ENCODE data around the gene ERI2. TPM values are rescaled to one million over a fixed set of nuclear protein-coding genes. Genes with fewer than 3 reads are reported as not detected.
"Not testable (repeated sequence)": the region's sequence is repeated elsewhere in the genome, so short reads cannot be mapped to it uniquely, and the experiment has no call there.

The ERI2 gene
- total RNA-seq, 1 experiment from 2014 or later = 17.8 TPM

DNA sequence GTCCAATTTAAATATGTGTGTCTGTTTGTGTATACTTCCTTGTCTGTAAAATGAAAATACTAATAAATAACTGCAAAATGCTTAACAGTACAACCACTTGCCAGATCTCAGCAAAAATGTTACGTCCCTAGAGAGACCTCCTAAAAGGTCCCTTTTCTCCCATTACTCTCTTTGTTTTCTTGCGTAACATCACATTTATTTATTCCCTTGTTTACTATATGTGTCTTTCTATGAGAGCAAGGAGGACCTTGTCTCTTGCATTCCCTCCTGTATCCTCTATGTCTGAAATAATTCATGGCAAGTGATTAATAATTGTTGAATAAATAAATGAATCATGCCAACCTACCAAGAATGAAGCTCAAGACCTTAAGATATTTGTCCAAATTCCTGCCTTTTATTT is 40.5 kb downstream of the ERI2 start:
- DNase-seq (ENCODE audit: low spot score) = no peak

- not testable (repeated sequence) for DNase-seq (ENCODE audit: low spot score)
Measured at GRCh38 chr16:20764448-20764847, 41.8 kb downstream of the ERI2 start.

DNA sequence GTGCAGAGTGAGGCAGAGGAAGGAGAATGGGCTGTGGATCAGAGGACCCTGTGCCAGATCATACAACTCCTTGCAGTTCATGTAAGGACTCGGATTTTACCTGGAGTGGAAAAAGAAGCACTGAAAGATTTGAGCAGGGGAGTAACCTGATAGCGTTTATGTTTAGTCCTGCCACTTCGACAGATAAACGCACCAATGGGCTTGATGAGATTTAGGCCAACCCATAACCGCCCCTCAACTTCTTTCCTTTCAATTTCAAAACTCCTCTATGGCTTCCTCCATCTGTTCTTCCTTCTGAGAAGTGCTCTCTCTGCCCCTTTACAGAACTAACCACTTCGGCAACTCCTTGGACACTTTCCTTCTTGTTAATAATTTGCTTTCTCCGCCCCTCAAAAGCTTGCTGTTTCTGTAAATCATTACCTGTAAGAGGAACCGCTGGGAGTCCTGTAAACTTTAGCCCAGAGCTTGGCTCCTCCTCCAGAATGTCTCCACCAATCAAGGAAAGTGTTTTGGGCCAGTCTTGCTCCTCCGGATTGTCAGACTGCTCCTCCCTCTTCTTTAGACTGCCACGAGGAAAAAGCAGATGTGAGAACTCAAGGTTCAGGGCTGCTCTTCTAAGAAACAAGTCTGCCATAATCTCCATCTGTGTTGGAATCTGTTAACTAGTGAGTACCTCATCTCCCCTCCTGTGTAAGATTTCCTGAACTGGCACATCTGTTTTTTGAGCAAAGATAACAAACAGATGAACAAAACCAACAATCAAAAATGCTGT is 42.6 kb downstream of the ERI2 start, which contains the start of gene ACSM3:
TSS of gene ACSM3 (plus strand) at position 554 of the 772 bp plus-strand sequence. CDS start 6,021 bp downstream, outside the sequence.
- DNase-seq (ENCODE audit: low spot score) = peak; percentile 97

GRCh38 chr16:20762404-20763123 is 43.7 kb downstream of the ERI2 start:
- DNase-seq (ENCODE audit: low spot score) = no peak

DNA sequence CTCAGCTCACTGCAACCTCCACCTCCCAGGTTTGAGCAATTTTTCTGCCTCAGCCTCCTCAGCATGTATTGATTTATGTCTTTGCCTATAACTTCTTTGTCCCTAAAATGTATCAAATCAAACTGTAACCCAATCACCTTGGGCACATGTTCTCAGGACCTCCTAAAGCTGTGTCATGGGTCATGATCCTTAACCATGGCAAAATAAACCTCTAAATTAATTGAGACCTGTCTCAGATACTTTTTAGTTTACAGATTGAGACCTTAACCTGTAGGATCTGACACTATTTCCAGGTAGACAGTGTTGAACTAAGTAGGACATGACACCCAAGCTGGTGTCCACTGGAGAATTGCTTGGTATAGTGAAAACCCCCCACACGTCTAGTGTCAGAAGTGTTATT is 45.1 kb downstream of the ERI2 start:
- no peak for DNase-seq (ENCODE audit: low spot score)

GRCh38 chr16:20760346-20760745 is 45.9 kb downstream of the ERI2 start:
- no peak for DNase-seq (ENCODE audit: low spot score)

DNA sequence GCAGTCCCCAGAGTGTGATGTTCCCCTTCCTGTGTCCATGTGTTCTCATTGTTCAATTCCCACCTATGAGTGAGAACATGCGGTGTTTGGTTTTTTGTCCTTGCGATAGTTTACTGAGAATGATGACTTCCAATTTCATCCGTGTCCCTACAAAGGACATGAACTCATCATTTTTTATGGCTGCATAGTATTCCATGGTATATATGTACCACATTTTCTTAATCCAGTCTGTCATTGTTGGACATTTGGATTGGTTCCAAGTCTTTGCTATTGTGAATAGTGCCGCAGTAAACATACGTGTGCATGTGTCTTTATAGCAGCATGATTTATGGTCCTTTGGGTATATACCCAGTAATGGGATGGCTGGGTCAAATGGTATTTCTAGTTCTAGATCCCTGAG is 50.5 kb downstream of the ERI2 start:
- DNase-seq (ENCODE audit: low spot score) = not testable (repeated sequence)

DNA sequence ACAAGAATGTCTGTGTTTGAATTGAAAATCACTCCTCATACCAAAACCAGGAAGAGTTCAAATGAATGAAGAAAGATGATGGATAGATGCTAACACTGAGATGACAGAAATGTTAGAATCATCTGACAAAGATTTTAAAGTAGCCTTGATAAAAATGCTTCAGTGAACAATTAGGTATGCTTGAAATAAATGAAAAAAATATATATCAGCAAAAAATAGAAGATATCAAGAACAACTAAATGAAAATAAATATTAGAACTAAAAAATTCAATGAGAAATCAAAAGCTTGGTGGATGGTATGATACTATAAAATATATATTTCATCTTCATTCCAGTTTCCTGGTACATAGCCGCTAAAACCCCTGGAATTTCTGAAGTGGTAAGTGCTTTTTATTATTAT is 51.0 kb downstream of the ERI2 start:
- no peak for DNase-seq (ENCODE audit: low spot score)

- no peak for DNase-seq (ENCODE audit: low spot score)
Measured at GRCh38 chr16:20753727-20754126, 52.5 kb downstream of the ERI2 start.

DNA sequence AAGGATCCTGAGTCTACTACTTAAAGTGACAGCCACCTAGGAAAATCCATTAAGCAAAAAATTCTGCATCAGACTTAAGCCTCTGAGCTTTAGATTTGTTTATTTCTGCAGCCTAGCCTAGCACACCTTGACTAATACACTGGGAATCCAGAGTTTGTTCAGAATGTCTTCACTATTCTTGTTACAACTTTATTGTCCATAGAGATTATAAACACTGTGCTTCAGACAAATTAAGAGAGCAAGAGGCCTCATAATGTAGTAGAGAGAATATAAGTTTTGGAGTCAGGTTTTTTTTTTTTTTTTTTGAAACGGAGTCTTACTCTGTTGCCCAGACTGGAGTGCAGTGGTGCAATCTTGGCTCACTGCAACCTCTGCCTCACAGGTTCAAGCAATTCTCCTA is 55.7 kb downstream of the ERI2 start:
- DNase-seq (ENCODE audit: low spot score) = no peak

GRCh38 chr16:20749474-20749873 is 56.8 kb downstream of the ERI2 start:
- DNase-seq (ENCODE audit: low spot score) = no peak

- no peak for DNase-seq (ENCODE audit: low spot score)
Measured at GRCh38 chr16:20747030-20747816, 59.0 kb downstream of the ERI2 start.

DNA sequence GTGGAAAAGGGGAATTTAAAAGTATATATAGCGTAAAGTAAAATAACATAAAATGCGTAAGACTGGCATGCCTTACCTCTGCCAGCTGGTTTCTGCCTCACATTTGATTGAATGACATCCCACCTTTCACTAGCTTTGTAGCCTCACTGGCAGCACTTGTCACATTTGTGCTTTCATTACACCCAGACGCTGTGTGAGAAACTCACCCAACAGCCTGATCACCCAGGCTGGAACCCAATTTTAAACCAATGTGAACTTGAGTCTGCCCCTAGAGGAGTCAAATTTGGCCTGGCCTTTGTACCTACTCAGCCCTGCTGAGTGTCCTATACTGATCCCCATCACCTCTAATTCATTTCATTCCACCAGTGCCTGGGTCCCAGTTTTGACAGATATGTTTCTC is 59.8 kb downstream of the ERI2 start:
- no peak for DNase-seq (ENCODE audit: low spot score)

Small RNA genes within 50 kb of the gene (small RNA-seq; reads per million reads assigned to genes)
- not detected for gene RF00618
- gene RNU6-944P = not detected

Other genes starting within 250 kb of the ERI2 start
- not detected in 2 replicates for gene ACSM2B, start 230.1 kb downstream of the ERI2 start, total RNA-seq (2014; rRNA removed; shearing (Covaris generic))
- not detected in 2 replicates for gene ACSM1, start 108.8 kb downstream of the ERI2 start, total RNA-seq (2014; rRNA removed; shearing (Covaris generic))
- gene THUMPD1, start 64.7 kb downstream of the ERI2 start, total RNA-seq (2014; rRNA removed; shearing (Covaris generic)) = 51.8 and 55.4 TPM in 2 replicates
- gene ACSM3, start 42.5 kb downstream of the ERI2 start, total RNA-seq (2014; rRNA removed; shearing (Covaris generic)) = 15.8 and 19.2 TPM in 2 replicates
- gene REXO5, start 55 bp upstream of the ERI2 start, total RNA-seq (2014; rRNA removed; shearing (Covaris generic)) = 5.8 and 6.5 TPM in 2 replicates
- 8.8 and 8.9 TPM in 2 replicates for gene DCUN1D3, start 93.9 kb upstream of the ERI2 start, total RNA-seq (2014; rRNA removed; shearing (Covaris generic))
- gene LYRM1, start 94.3 kb upstream of the ERI2 start, total RNA-seq (2014; rRNA removed; shearing (Covaris generic)) = 28.5 and 36.5 TPM in 2 replicates